Measurements from ENCODE around the gene PDS5B.

GRCh38 chr13:32545083-32545482 is 41.2 kb upstream of the PDS5B start:
- TF ChIP-seq E2F1 (CRISPR knock-in tag; IDR thresholded peaks at IDR 0.05) (no peak), ATF3 (CRISPR knock-in tag; conservative IDR thresholded peaks at IDR 0.05) (no peak), CTCF (IDR thresholded peaks at IDR 0.05) (no peak), IRF2 (CRISPR knock-in tag; IDR thresholded peaks at IDR 0.05; ENCODE audit: borderline replicate concordance, low read depth) (no peak), SOX15 (CRISPR knock-in tag; IDR thresholded peaks at IDR 0.05) (no peak), PRDM15 (CRISPR knock-in tag; IDR thresholded peaks at IDR 0.05) (no peak), MAX (CRISPR knock-in tag; IDR thresholded peaks at IDR 0.05) (no peak)
